GM10248 (cell line): ENCODE results near the gene MMP2.

ENCODE experiments used
- CTCF ChIA-PET: fragments of 300-600 bp; sonication (Branson Sonifier 250); formaldehyde crosslinking; extraction: SDS; loops from one replicate; lab custom pipeline; 2021; ENCODE audit warnings: antibody characterized with exemption; lab: Yijun Ruan, JAX
- POLR2A ChIA-PET: fragments of 350-650 bp; sonication (Branson Sonifier 250); formaldehyde crosslinking; extraction: SDS; loops from one replicate; lab custom pipeline; 2020; ENCODE audit warnings: antibody characterized with exemption; lab: Yijun Ruan, JAX
- DNase-seq: peaks from one replicate; pipeline ENCODE4 v3.0.0; 2012; ENCODE audit errors: extremely low spot score
- CTCF ChIP-seq: IDR thresholded peaks from 2 replicates; pipeline ENCODE4 v1.5.1; 2012; ENCODE audit warnings: mild to moderate bottlenecking, low read depth; ENCODE audit errors: extremely low read depth, missing control alignments, control extremely low read depth

MMP2 gene

GRCh38 chr16:55506083-55506482 is 27.1 kb downstream of the MMP2 start:
- no peak for TF ChIP-seq CTCF
- DNase-seq: peak; percentile 4
- POLR2A ChIA-PET: no interaction called here

GRCh38 chr16:55506708-55507107 is 27.7 kb downstream of the MMP2 start:
- ChIA-PET CTCF (interaction anchor here (1.9 kb wide), 1 partner anchor 14 kb away, joined by 6 read pairs; no protein-coding TSS in a partner anchor), POLR2A (no interaction called here)
- TF ChIP-seq CTCF: no peak
- DNase-seq: no peak

More at GRCh38 chr16:55506083-55506482, 27.1 kb downstream of the MMP2 start:
- CTCF ChIA-PET: interaction anchor here (1.9 kb wide), 1 partner anchor 14 kb away, joined by 6 read pairs; no protein-coding TSS in a partner anchor

GRCh38 chr16:55508271-55508921 is 29.4 kb downstream of the MMP2 start:
- TF ChIP-seq CTCF: no peak
- peak; percentile 8 for DNase-seq
- CTCF ChIA-PET: no interaction called here
- POLR2A ChIA-PET: no interaction called here

- TF ChIP-seq CTCF: no peak
- peak; percentile 27 for DNase-seq
- ChIA-PET CTCF (no interaction called here), POLR2A (no interaction called here)
These were observed 30.2 kb downstream of the MMP2 start, which contains the start of gene LPCAT2 for GRCh38 chr16:55508941-55509931. LPCAT2 (plus strand) TSS chr16:55509072; CDS start chr16:55509182, 110 bp downstream.

GRCh38 chr16:55510185-55510805 is 31.3 kb downstream of the MMP2 start:
- DNase-seq: no peak
- CTCF ChIA-PET: no interaction called here

More at GRCh38 chr16:55510185-55510805, 31.3 kb downstream of the MMP2 start:
- POLR2A ChIA-PET: no interaction called here
- TF ChIP-seq CTCF: no peak
